Spleen (tissue), 11 donors: ENCODE measurements around the gene CYP26C1. TPM values are rescaled to one million over a fixed set of nuclear protein-coding genes. Genes with fewer than 3 reads are reported as not detected.

Experiments
- DNase-seq: peaks from one replicate; pipeline ENCODE4 v3.0.0-alpha.2; 2020
- H3K27ac ChIP-seq, 8 donors: fragments of 200-600 bp; sonication (generic) in 7 of 8; 1 replicate in 4 of 8; 2 replicates in 4 of 8; pipeline versions ENCODE4 v1.5.0 to v1.8.0; 2016 to 2021; ENCODE audit warnings: inconsistent platforms in 4 of 8, mild to moderate bottlenecking in 4 of 8, moderate library complexity in 1 of 8
- H3K27me3 ChIP-seq, 7 donors: fragments of 200-600 bp; sonication (generic) in 6 of 7; replicated peaks in 1 of 7; 1 replicate in 4 of 7; 2 replicates in 3 of 7; pipeline versions ENCODE4 v1.5.0 to v1.8.0; 2016 to 2021; ENCODE audit warnings: inconsistent platforms in 3 of 7, mild to moderate bottlenecking in 1 of 7
- H3K36me3 ChIP-seq, 6 donors: fragments of 200-600 bp; sonication (generic) in 5 of 6; 1 replicate in 4 of 6; 2 replicates in 2 of 6; pipeline versions ENCODE4 v1.5.0 to v1.8.0; 2016 to 2021; ENCODE audit warnings: inconsistent platforms in 2 of 6
- H3K4me1 ChIP-seq, 6 donors: fragments of 200-600 bp; sonication (generic) in 5 of 6; 1 replicate in 3 of 6; 2 replicates in 3 of 6; pipeline versions ENCODE4 v1.5.0 to v1.8.0; 2016 to 2021; ENCODE audit warnings: inconsistent platforms in 3 of 6
- H3K4me3 ChIP-seq, 8 donors: fragments of 200-600 bp; sonication (generic) in 7 of 8; 1 replicate in 4 of 8; 2 replicates in 4 of 8; pipeline versions ENCODE4 v1.5.0 to v1.8.0; 2016 to 2021; ENCODE audit warnings: inconsistent platforms in 4 of 8, mild to moderate bottlenecking in 4 of 8, moderate library complexity in 2 of 8
- H3K9me3 ChIP-seq, 8 donors: fragments of 200-600 bp; sonication (generic) in 7 of 8; 1 replicate in 4 of 8; 2 replicates in 4 of 8; pipeline versions ENCODE4 v1.5.0 to v1.8.0; 2016 to 2021; ENCODE audit warnings: inconsistent platforms in 4 of 8
- POLR2A ChIP-seq, 3 donors: fragments of 450-650 bp; IDR thresholded peaks; one replicate each; pipeline ENCODE4 v1.5.1; 2017; ENCODE audit warnings: antibody characterized with exemption in 3 of 3, mild to moderate bottlenecking in 1 of 3
- POLR2AphosphoS5 ChIP-seq, 3 donors: sonication (generic); formaldehyde crosslinking; IDR thresholded peaks; one replicate each; pipeline ENCODE4 v1.5.1; 2017; ENCODE audit warnings: antibody characterized with exemption in 3 of 3
- WGBS, 5 donors: extraction: QIAGEN DNeasy Blood & Tissue Kit in 3 of 5; methylation state at CpG; one replicate each; pipeline versions ENCODE4 v1.1.5 to v1.1.7; 2013 to 2018; 5-methylcytosine and 5-hydroxymethylcytosine counted together
- intact Hi-C: fragments of 100-400 bp; cut with DNase I; formaldehyde crosslinking; loops from one replicate; pipeline ENCODE4 v1.15.0; 2023; ENCODE audit warnings: low total_unique reads
- polyA plus RNA-seq, 3 donors: library from polyadenylated mRNA; stranded (reverse); fragments of 200-250 nt; gene quantifications; one replicate each; pipeline ENCODE4 v1.2.1, GENCODE V29; 2013
- total RNA-seq, 7 donors: library from RNA; depleted of rRNA in 3 of 7; stranded (reverse); fragments of >200 nt in 3 of 7; fragmentation: NEBNext Ultra II Directional in 4 of 7; extraction: Animal tissue kit (Norgen Biotek cat#: 25700) in 4 of 7; gene quantifications; one replicate each; pipeline versions ENCODE4 v1.1.0 to v1.2.1, GENCODE V29; 2016 to 2021
- TF ChIP-seq, protein P1 (sequence below), 11 experiments: fragments of 200-600 bp in 7 of 11; fragments of 450-650 bp in 4 of 11; sonication (generic) in 4 of 11; IDR thresholded peaks in 8 of 11; conservative IDR thresholded peaks in 3 of 11; 1 replicate in 7 of 11; 2 replicates in 4 of 11; pipeline versions ENCODE4 v1.4.0 to v1.8.0; 2016 to 2021; ENCODE audit warnings: antibody characterized with exemption in 11 of 11, inconsistent platforms in 4 of 11, mild to moderate bottlenecking in 1 of 11
- donor health status: healthy with polysubstance abuse.
- donor health status: DM: no; HTN: no; CAD: no; lungs with moderate emphysema.
- donor health status: DM: no; HTN: no; CAD: no.
- donor health status: Bipolar disorder and iron deficiency.
- donor health status: healthy.
- donor health status: DM: no; HTN: no; CAD: no.
- donor health status: DM: yes; HTN: yes; CAD: no.

Gene CYP26C1
- total and polyA plus RNA-seq, 10 donors, result 0.04 to 1.3 (median 0.39) TPM

DNA sequence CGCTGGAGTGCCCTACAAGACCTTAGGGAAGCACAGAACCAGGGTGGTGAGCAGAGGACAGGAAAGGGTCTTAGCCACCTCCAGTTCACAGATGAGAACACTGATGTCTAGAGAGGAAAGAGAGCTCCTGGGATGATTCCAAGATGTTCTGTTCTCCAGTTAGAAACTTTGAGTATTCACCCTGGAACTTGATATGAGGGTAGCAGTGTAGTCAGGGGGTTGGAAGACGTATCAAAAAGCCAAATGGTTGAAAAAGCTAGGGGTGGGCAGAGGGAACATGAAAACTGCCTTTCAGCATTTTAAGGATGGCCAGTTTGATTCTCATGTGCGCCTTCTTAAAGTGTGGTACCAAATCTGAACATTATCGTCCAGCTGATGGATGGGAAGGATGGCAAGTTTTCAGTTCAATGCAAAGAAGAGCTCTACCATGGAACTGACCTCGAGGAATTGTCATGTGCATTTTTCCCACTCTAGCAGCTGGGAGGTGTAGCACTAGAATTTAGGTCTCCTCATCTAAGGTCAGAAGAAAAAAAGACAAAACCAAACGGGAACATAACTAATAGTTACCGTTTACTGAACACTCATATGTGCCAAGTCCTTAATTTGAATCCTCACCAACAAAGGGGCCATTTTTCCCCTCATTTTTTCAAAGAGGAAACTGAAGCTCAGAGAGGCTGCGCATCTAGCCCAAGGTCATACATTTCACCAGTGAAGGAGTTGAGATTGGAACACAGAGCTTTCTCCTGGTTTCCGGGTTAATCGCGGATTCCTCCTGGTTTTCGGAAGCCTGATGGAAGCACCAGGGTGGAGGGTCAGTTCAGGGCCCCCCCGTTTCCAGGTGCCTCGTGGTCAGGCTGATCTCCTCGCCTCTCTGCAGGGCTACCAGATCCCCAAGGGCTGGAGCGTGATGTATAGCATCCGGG lies 7.1 kb downstream of the CYP26C1 start:
- 11 to 15% (median 13%) methylated on average over 12 to 17 of the region's 17 CpGs for WGBS, 5 donors
- H3K27me3 ChIP-seq, result peaks cover 3 to 100% (median 91%) of the 10 kb centered on the region in 7 donors
- H3K27ac ChIP-seq, result no peak overlapping the region
- no peak for DNase-seq
- TF ChIP-seq POLR2A (IDR thresholded peaks at IDR 0.05), result no peak
- TF ChIP-seq, protein P1, sequence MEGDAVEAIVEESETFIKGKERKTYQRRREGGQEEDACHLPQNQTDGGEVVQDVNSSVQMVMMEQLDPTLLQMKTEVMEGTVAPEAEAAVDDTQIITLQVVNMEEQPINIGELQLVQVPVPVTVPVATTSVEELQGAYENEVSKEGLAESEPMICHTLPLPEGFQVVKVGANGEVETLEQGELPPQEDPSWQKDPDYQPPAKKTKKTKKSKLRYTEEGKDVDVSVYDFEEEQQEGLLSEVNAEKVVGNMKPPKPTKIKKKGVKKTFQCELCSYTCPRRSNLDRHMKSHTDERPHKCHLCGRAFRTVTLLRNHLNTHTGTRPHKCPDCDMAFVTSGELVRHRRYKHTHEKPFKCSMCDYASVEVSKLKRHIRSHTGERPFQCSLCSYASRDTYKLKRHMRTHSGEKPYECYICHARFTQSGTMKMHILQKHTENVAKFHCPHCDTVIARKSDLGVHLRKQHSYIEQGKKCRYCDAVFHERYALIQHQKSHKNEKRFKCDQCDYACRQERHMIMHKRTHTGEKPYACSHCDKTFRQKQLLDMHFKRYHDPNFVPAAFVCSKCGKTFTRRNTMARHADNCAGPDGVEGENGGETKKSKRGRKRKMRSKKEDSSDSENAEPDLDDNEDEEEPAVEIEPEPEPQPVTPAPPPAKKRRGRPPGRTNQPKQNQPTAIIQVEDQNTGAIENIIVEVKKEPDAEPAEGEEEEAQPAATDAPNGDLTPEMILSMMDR (IDR thresholded peaks at IDR 0.05 in 8 of 11, conservative IDR thresholded peaks at IDR 0.05 in 3 of 11), result no peak
- no peak for TF ChIP-seq POLR2AphosphoS5 (IDR thresholded peaks at IDR 0.05)
- no peaks in the 10 kb centered on the region for H3K36me3 ChIP-seq
- intact Hi-C loops, result no loop called here
- no peaks in the 10 kb centered on the region for H3K9me3 ChIP-seq
- peak overlapping the region in 2 of 8 donors; percentile 17 to 21 for H3K4me3 ChIP-seq
- H3K4me1 ChIP-seq, result peaks cover 23 to 62% (median 44%) of the 10 kb centered on the region in 6 donors

DNA sequence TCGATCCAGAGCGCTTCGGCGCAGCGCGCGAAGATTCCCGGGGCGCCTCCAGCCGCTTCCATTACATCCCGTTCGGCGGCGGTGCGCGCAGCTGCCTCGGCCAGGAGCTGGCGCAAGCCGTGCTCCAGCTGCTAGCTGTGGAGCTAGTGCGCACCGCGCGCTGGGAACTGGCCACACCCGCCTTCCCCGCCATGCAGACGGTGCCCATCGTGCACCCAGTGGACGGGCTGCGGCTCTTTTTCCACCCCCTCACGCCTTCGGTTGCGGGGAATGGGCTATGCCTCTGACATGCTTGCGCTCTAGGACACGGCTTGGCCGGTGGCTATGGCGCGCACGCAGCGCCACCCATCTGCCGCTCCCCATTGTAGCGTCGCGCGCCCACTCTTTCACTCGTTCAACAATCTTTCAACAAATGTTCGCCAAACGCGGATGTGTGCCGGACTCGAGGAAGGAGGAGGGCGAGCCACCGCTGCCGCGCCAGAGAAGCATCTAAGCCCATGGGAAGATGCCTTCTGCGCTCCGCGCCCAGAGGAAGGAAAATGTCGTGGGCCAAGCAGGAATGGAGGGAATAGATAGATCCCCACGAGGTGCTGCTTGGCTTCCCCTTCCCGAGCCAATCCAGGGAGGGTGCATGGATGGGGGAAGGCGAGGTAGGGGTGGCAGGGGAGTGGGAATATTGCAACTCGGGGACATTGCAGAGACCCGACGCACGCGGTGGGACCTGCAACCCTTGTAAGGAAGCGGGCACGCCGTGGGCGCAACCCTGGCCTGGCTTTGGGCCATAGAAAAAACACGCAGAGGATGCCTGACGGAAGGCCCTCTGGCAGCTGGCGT lies 8.0 kb downstream of the CYP26C1 start:
- H3K4me3 ChIP-seq, result peak overlapping the region in 4 of 8 donors; percentile 8 to 21 (median 14)
- intact Hi-C loops, result no loop called here
- H3K27ac ChIP-seq, result no peak overlapping the region
- TF ChIP-seq POLR2A (IDR thresholded peaks at IDR 0.05), result no peak
- TF ChIP-seq, protein P1 (IDR thresholded peaks at IDR 0.05 in 8 of 11, conservative IDR thresholded peaks at IDR 0.05 in 3 of 11), result no peak
- TF ChIP-seq POLR2AphosphoS5 (IDR thresholded peaks at IDR 0.05), result peak in 2 of 3 donors; percentile 63 to 64
- no peaks in the 10 kb centered on the region for H3K9me3 ChIP-seq
- H3K4me1 ChIP-seq, result peaks cover 30 to 62% (median 46%) of the 10 kb centered on the region in 6 donors
- H3K27me3 ChIP-seq, result peaks cover 3 to 100% (median 92%) of the 10 kb centered on the region in 7 donors
- WGBS, 5 donors, result 2 to 7% (median 3%) methylated on average over 34 to 73 of the region's 73 CpGs
- DNase-seq, result no peak
- no peaks in the 10 kb centered on the region for H3K36me3 ChIP-seq

DNA sequence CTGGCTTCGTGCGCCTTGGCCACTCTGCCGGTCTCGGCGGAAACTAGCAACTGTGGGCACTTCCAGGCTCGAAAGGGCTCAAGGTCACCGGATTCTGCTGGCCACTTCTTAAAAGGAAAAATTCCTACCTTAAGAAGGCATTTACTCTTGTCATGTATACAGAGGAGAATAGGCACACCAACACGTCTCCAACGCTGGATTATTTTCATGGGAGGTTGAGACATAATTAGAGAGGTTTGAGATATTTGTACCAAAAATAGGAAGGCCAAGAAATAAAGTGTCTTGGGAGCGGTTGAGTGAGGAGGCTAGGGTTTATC lies 8.6 kb downstream of the CYP26C1 start:
- H3K4me3 ChIP-seq, result peak overlapping the region in 1 of 8 donors; percentile 4
- 19 to 41% (median 23%) methylated on average over 10 of the region's 10 CpGs for WGBS, 5 donors
- intact Hi-C loops, result no loop called here
- DNase-seq, result no peak
- no peaks in the 10 kb centered on the region for H3K9me3 ChIP-seq
- peaks cover 36 to 67% (median 51%) of the 10 kb centered on the region in 6 donors for H3K4me1 ChIP-seq
- H3K27ac ChIP-seq, result no peak overlapping the region
- H3K27me3 ChIP-seq, result peaks cover 3 to 100% (median 94%) of the 10 kb centered on the region in 7 donors
- no peaks in the 10 kb centered on the region for H3K36me3 ChIP-seq
- TF ChIP-seq POLR2A (IDR thresholded peaks at IDR 0.05) (no peak), POLR2AphosphoS5 (IDR thresholded peaks at IDR 0.05) (no peak)
- TF ChIP-seq, protein P1 (IDR thresholded peaks at IDR 0.05 in 8 of 11, conservative IDR thresholded peaks at IDR 0.05 in 3 of 11), result no peak
